ENCODE measurements around the gene ALPL. TPM values are rescaled to one million over a fixed set of nuclear protein-coding genes. Genes with fewer than 3 reads are reported as not detected.
"Not testable (repeated sequence)": the region's sequence is repeated elsewhere in the genome, so short reads cannot be mapped to it uniquely, and the experiment has no call there.

ALPL gene
- total RNA-seq, 1 donor from 2014 or later, result not detected

- no peak overlapping the region for H3K4me3 ChIP-seq (ENCODE audit: low read depth, low read length)
- no peak for DNase-seq (ENCODE audit: low read depth)
- TF ChIP-seq, protein P1, sequence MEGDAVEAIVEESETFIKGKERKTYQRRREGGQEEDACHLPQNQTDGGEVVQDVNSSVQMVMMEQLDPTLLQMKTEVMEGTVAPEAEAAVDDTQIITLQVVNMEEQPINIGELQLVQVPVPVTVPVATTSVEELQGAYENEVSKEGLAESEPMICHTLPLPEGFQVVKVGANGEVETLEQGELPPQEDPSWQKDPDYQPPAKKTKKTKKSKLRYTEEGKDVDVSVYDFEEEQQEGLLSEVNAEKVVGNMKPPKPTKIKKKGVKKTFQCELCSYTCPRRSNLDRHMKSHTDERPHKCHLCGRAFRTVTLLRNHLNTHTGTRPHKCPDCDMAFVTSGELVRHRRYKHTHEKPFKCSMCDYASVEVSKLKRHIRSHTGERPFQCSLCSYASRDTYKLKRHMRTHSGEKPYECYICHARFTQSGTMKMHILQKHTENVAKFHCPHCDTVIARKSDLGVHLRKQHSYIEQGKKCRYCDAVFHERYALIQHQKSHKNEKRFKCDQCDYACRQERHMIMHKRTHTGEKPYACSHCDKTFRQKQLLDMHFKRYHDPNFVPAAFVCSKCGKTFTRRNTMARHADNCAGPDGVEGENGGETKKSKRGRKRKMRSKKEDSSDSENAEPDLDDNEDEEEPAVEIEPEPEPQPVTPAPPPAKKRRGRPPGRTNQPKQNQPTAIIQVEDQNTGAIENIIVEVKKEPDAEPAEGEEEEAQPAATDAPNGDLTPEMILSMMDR (conservative IDR thresholded peaks at IDR 0.05; ENCODE audit: low read depth, low read length), result no peak
These were observed 56.1 kb downstream of the ALPL start for GRCh38 chr1:21565285-21565684.

DNA sequence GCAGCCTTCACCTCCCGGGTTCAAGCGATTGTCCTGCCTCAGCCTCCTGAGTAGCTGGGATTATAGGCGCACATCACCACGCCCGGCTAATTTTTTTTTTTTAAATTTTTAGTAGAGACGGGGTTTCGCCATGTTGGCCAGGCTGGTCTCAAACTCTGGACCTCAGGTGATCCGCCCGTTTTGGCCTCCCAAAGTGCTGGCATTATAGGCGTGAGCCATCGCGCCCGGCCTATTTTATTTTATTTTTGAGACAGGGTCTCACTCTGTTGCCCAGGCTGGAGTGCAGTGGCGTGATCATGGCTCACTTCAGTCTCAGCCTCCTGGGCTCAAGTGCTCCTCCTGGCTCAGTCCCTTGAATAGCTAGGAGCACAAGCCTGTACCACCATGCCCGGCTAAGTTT is 57.1 kb downstream of the ALPL start:
- DNase-seq (ENCODE audit: low read depth); H3K4me3 ChIP-seq (ENCODE audit: low read depth, low read length): not testable (repeated sequence)

- no peak for DNase-seq (ENCODE audit: low read depth)
- TF ChIP-seq, protein P1 (conservative IDR thresholded peaks at IDR 0.05; ENCODE audit: low read depth, low read length), result no peak
- H3K4me3 ChIP-seq (ENCODE audit: low read depth, low read length), result no peak overlapping the region
These were observed 58.2 kb downstream of the ALPL start for GRCh38 chr1:21567241-21568005.

GRCh38 chr1:21568006-21568746 is 59.0 kb downstream of the ALPL start:
- no peak for DNase-seq (ENCODE audit: low read depth)
- no peak overlapping the region for H3K4me3 ChIP-seq (ENCODE audit: low read depth, low read length)
- TF ChIP-seq, protein P1 (conservative IDR thresholded peaks at IDR 0.05; ENCODE audit: low read depth, low read length), result no peak

DNA sequence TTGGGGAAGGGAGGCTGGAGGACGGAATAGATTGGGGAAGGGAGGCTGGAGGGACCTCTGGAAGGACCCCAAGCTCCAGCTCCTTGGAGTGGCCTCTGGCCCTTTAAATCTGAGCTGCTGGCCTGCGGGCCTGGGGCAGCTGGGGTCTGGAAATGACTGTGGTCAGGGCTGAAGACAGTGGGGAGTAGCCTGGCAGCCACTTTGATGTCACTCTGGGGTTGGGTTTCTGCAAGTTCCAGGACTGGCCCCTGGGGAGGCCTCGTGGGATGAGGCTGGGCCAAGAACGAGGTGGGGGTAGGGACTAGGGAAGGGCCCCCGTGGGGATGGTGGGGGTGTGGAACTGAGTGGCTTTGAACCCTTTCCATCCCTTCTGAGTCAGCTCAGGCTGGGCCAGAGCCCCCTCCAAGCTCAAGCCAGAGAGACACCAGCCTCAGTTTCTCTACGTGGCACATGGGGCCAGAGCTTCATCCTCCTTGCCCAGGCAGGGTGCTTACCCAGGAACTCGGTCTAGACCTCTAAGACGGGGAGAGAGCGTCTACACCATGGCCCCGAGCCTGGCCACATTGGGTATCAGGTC is 59.7 kb downstream of the ALPL start:
- TF ChIP-seq, protein P1 (conservative IDR thresholded peaks at IDR 0.05; ENCODE audit: low read depth, low read length), result no peak
- DNase-seq (ENCODE audit: low read depth), result no peak

DNA sequence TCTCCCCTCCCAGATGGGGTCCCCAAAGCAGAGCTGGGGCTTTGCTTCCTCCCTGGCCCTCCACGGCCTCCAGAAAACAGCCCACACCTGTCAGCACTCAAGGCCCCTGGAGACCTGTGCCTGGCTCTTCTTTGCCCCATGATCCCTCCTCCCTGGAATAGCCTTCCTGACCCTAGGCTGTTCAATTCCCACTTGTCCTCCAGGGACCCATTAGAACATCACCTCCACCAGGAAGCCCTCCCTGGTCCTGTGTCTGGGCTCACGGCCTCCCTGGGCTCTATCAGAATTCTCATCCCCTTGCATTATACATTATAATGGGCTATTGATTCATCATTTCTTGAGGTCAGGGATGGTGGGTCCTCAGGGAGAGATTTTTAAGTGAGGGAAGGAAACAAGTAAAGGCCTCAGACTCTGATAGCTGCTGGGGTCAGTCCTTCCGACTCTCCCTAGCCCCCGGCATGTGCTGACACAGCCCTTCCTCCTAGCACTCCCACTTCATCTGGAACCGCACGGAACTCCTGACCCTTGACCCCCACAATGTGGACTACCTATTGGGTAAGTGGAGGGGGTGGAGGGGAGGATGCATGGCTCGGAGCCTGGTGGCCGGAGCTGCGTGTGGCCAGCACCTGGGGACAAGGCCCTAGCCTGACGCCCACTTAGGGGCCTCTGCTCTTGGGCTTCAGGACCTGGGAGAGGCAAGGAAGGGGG is 60.8 kb downstream of the ALPL start:
- TF ChIP-seq, protein P1 (conservative IDR thresholded peaks at IDR 0.05; ENCODE audit: low read depth, low read length), result no peak
- H3K4me3 ChIP-seq (ENCODE audit: low read depth, low read length), result no peak overlapping the region
- no peak for DNase-seq (ENCODE audit: low read depth)

More for the DNA sequence above, 59.7 kb downstream of the ALPL start:
- H3K4me3 ChIP-seq (ENCODE audit: low read depth, low read length), result no peak overlapping the region

DNA sequence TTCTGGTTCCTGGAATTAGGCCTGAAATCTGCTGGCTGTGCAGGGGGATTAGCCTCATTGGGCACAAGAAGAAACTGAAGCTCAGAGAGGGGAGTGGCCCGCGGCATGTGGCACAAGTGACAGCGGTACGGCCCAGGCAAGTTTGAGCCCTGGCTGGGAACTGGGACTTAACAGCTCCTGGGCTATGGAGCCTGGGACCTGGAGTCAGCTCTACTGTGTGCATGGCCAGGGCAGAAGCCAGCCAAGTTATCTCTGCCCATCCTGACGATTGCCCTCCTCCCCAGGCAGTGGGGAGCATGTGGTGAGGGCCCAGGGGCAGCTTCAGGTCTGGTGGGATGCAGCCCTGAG is 61.3 kb downstream of the ALPL start:
- H3K4me3 ChIP-seq (ENCODE audit: low read depth, low read length), result no peak overlapping the region
- no peak for DNase-seq (ENCODE audit: low read depth)
- TF ChIP-seq, protein P1 (conservative IDR thresholded peaks at IDR 0.05; ENCODE audit: low read depth, low read length), result no peak

All from epithelial cell of proximal tubule (primary cell).